OCI-LY7 (cell line): Measurements from ENCODE around the gene PYGB.

Source experiments
- EZH2phosphoT487 ChIP-seq: fragments of 200-600 bp; sonication (generic); IDR thresholded peaks from 2 replicates; pipeline ENCODE4 v1.6.1; 2018; ENCODE audit warnings: low read depth, borderline replicate concordance, mild to moderate bottlenecking, mixed run types, antibody characterized with exemption, low read length, moderate library complexity, mixed read lengths
- TF ChIP-seq, protein P1 (sequence below): fragments of 200-600 bp; sonication (generic); conservative IDR thresholded peaks from 2 replicates; pipeline ENCODE4 v1.5.1; 2014; ENCODE audit warnings: mild to moderate bottlenecking, antibody characterized with exemption, low read length, moderate library complexity, mixed read lengths

DNA sequence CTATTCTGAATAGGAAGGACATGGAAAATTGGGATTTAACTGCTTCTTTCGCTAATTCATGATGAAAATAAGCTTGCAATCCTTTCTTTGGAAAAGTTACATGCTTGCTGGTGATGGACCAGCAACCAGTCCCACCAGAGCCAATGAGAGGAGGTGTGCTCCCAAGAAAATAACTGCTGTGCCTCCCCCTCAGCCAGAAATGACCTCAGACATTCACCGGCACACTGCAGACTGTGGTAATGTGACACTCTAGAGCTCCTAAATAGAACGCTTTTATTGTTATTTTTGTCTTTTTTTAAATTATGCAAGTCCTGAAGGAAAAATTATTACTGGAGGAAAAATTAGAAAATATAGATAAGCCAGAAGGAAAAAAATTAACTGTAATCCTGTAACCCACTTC, 2.6 kb downstream of the PYGB start:
- TF ChIP-seq, protein P1, sequence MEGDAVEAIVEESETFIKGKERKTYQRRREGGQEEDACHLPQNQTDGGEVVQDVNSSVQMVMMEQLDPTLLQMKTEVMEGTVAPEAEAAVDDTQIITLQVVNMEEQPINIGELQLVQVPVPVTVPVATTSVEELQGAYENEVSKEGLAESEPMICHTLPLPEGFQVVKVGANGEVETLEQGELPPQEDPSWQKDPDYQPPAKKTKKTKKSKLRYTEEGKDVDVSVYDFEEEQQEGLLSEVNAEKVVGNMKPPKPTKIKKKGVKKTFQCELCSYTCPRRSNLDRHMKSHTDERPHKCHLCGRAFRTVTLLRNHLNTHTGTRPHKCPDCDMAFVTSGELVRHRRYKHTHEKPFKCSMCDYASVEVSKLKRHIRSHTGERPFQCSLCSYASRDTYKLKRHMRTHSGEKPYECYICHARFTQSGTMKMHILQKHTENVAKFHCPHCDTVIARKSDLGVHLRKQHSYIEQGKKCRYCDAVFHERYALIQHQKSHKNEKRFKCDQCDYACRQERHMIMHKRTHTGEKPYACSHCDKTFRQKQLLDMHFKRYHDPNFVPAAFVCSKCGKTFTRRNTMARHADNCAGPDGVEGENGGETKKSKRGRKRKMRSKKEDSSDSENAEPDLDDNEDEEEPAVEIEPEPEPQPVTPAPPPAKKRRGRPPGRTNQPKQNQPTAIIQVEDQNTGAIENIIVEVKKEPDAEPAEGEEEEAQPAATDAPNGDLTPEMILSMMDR, result no peak
- TF ChIP-seq EZH2phosphoT487, result no peak
